GM21723 (cell line): ENCODE measurements around the gene KCNMA1.

Experiments used
- ATAC-seq: cut with Tn5 transposase; IDR thresholded peaks from one replicate; pipeline ENCODE4 v1.9.1; 2021; ENCODE audit warnings: mild to moderate bottlenecking, moderate library complexity; ENCODE audit not compliant: unreplicated experiment

Gene KCNMA1

DNA sequence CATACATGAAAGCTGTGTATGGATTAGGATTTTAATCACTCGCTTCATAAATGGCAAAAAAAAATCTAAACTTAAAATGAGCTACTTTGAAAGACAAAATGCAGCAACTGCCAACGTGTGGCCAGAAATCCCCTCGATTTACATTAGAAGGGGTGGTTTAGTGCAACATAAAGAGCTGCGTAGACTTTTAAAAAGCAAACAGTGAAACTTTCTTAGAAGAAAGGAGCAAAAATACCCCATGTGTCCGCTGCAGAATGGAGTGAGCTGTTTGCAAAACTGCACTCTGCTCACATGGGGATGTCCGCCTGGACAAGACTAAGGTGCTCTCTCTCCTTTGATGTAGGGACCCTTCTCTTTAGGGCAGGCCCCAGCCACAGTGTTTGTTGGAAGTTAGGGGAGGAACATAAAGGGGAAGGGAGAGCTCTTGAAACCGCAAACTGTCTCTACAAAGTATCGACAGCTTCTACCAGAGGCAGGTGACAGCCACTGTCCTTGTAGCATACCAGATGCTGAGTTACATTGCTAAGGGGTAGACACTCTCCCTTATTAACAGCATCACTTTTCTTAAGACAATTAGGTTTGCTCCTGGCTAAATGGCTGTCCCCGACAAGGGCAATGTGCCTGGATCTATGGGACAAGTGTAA lies 528.1 kb downstream of the KCNMA1 start:
- no peak for ATAC-seq

DNA sequence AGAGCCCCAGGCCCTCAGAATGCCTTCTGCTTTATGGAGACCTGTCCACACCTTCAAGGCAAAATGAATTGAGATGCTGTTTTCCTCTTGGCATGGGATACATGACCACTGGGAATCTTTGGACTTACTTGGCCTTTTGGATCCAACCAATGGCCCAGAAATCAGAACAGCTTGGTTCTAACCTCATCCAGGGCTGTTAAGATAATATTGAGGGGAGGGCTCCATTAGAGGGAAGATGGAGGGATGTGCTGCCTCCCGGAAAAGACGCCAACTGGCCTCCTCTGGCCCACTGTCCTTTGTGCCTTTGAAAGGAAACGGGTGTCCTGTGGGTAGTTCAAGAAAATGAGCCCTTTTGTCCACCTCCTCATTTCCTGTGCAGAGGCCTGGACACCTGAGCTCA lies 530.9 kb downstream of the KCNMA1 start:
- ATAC-seq, result no peak

DNA sequence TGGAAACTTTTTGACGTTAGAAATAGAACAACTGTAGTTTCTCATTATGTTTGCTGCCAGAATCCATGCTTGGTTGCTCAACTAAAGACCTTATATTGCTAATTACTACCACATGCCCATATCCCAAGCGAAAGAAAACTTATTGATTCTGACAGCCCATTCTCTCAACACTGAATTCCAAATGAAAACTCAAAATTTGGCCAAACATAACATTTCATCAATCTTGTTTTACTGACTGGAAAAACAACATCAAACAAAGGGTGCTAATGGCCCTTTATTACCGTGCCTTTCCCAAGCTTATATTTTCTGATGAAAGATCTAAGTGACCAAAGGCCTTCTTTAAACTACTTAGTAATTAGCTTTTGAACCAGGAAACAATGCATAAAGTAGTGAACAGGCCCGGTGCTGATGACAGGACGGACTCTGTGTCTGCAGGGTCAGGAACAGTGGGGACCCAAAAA lies 531.8 kb downstream of the KCNMA1 start:
- ATAC-seq, result no peak

DNA sequence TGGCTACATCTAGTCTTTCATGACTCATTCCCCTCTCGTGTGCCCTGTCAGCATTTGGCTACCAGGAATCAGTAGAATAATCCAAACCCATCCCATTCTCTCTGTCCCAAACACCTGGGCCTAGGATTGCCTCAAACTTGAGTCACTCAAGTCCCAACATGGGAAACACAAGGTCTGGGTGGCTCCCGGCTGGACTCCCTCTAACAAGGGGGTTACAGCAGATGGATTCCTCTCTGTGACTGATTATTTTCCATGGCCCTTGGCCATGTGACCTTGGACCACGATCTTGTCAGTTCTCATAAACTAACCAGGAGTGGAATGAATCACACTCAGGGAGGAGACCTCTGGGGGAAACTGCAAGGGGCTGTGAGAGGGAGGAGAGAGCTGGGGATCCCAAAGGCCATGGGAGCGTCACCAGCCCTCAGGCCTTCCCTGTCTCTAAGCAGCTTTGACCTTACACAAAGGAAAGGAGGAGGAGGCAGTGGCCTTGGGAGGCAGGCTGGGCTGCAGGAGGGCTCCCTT lies 533.1 kb downstream of the KCNMA1 start:
- no peak for ATAC-seq

DNA sequence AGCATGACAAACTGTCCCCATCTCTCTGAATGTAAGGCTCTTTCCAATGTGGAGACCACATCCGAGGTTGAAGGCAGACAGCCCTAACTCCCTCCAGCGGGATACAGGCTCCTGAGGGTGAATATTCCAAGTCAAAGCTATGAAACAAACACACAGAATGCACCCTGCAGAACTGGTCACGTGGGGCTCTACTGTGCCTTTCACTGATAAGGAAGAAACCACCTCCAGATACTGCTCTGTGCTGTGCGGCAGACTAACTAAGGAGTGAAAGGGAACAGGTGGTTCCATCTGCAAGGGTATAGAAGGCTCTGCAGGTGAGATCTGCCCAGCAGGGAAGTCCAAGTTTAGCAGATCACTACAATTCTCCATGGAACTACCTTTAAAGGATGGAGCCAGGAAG lies 534.4 kb downstream of the KCNMA1 start:
- no peak for ATAC-seq

DNA sequence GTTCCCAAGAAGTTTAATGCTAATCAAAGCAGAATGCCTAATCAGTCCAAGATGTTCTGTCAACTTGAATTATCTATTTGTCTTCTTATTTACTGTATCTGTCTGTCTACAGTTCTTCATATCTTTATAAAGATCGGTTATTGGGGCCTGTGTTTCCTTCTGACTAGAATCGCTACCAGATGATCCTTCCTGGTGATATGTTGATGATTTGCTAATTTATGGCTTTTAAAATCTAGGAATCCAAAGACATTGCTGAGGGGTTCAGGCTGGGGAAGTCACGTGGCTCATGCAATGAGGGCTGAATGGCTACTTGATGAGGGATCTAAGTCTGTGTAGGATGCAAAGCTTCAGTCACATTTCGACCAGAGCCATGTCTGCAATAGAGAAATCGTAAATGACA lies 536.3 kb downstream of the KCNMA1 start:
- ATAC-seq, result no peak

DNA sequence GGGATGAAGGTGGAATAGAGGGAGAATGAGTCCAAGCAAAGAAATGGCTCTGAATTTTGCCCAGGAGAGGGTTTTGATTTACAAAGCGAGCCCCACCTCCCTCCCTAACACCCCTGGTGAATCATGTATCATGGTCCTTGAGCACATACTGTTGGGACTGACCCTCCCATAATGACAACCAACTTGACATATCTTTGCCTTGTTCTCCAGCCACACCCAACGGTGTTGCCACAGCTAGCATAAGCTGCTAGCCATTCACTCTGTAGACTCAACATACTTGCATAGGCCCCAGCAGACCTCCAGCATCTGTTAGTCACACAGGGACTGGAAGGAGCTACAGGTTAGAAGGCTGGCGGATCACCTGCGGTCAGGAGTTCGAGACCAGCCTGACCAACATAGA lies 538.5 kb downstream of the KCNMA1 start:
- ATAC-seq, result no peak

DNA sequence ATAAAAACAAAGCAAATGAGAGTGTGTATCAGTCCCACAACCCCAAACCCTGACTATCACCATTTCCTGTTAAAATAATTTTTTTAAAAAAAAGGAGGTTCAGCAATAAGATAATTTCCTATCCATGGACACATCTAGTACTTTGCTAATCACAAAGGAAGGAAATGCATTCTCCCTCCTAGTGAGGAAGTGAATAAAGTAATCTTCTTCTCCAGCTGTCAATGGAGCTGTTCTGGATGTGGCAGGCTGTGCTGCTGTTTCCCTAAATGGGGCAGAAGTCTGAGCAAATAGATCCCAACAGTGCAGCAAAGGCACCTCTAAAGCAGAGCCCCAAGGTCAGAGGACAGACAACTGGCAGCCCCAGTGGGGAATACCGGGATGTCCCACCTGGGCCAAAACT lies 540.0 kb downstream of the KCNMA1 start:
- no peak for ATAC-seq

DNA sequence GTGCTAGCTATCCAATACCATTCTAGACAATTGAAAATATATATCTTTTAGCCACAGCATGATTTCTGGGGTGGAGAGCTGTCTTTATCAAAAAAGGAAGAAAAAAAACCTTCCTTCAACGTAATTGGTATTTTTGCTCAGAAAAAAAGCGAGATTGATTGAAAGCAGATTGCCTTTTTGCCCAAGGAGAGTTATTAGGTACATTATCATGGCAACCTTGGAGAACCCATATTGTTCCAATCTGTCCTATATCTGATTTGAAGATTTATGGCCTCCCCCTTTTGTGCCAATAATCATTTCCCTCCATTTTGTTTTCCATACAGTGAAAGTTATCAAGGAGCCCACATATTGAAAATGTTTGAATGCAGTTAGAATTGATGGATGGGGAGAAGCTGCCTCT lies 544.5 kb downstream of the KCNMA1 start:
- ATAC-seq, result no peak

DNA sequence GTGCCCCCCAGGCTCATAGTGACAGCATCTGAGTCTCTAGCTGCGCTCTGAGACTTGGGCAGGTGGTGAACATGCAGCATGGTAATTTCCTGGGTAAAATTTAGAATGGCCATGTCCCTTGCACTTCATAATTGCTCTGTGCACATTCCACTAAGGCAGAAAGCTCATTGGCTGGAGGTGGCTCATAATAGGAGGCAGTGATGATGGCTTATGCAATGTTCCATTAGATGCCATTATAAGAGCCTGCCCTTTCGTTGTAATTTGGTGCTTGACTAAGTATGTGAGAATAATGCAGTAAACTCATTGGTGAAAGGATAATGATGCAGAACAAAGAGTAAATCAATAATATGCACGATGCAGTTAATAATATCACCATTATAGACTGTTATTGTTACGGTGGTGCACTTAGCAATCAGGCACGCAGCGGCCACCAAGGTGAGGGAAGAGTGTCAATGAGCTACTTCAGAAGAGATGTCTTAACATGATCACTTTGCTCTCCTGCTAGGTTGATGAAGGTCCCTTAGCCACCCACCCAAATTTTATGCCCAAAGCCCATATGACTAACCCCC lies 545.9 kb downstream of the KCNMA1 start:
- no peak for ATAC-seq

DNA sequence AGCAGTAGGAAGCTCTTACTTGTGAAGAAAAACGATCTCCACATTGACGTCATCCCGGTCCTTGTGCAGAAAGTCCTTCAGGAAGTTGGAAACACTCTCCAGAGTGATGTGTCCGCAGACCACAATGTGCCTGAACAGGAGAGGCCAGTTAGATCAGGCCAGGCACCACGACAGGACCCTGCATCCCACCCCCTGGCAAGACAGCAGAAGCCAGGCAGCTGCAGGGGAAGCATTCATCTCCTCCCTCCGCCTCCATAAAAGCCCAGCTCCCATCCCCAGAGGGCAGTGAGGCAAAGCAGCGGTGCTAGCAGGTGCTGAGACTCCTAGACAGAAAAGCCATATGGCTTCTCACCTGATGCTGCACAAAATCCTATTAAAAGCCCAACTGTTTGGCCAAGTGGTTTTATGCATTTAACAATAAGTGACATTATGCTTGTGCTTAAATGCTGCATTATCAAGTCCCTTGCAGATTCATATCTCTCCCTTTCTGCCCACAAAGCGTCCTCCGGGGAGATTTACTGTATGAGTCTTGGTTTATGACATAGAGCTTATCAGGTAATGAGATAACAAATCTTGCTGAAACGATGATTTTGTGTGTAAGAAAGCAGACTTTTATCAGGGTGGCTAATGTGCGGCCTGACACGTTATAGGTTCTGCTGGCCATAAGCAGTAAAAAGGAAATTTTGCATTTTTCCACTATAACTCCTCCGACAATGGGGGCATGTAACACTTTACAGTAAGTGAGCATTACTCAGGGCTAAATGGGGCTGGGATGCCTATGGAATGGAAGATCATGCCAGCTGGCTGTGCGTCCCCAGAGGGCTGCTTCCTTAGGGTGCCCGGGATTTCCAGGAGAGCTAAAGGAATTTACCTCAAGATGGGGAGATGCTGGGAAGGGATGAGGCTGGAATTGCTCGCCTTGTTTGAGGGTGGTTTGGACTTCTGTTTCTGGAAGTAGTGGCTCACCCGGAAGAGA lies 546.9 kb downstream of the KCNMA1 start:
- no peak for ATAC-seq

DNA sequence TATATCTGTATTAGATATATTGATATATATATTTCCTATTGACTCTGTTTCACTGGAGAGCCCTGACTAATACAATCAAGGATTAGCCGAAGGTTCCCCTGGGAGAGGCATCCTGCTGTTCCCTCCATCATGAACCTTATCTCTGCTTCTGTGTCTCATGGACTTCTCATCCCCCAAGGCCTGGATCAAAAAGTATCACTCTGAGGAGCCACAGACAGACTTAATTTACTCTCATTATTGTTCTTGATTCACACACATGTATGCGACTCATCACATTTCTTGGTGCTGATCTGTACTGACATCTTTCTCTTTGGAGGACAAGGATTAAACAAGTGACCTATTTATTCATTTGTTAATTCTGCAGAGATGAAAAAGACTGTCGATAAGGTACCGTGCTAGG lies 550.2 kb downstream of the KCNMA1 start:
- no peak for ATAC-seq

DNA sequence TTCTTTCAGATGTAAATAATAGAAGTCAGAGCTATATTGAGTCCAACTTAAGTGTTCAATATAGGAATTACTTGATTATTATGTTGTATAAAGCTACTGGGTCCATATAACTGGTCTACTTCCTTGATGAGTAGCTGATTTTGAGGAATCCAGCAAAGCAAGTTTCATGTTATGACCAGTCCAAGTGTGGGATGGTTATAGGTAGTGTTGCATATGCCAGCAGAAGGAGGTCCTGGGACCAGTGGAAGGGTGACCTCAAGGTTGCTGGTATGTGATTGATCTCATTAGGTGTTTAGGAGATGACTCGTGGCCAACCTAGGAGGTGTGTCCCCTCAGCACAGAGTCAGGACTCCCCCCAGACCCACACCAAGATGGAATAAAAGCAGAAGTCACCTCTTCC lies 551.5 kb downstream of the KCNMA1 start:
- no peak for ATAC-seq

DNA sequence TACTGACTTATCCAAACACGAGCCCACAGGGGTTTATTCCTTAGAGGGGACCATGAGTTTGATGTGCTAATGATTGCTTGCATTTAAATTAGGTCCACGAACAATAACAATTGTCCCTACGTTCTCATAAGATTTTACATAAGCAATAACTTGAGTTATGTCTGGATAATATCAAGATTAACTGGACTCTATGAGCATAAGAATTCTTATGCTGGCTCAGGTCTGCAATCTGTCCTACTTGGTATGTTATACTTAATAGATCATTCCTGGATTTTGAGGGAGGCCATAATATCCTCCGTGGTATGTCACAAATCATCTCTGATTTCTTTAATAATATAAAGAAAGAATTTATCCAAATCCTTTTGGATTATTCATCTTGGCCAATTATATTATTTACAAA lies 552.3 kb downstream of the KCNMA1 start:
- ATAC-seq, result no peak

DNA sequence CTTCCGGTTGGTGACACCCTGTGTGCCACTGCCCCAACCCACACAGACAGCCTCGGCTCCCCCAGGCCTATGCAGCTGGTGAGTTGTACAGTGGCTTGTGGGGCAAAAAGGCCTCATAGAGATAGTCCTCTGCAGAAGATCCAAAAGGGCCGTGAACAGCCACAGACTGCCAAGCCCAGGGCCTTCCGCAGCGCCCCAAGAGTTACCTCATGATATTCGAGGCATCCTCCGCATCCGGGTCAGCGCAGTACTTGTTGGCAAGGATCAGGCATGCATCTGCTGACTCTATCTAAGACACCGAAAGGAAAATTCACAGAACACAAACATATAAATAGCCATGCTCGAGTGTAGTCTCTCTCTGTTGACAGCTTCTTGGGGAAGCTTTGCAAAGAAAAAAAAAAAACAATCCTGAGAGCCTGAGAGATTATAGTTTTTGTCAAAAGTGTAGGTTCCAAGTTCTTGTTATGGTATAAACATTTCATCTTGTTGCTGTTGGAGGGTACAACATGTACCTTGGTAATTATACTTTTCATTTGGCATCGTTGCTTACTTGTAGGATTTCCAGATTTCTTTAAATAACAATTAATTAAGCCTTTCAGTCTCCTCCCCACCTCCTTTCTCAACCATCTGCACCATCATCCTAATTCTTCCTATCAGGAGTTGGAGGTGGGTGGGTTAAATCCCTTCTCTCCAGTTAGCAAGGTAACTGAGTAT lies 553.0 kb downstream of the KCNMA1 start:
- ATAC-seq, result no peak

DNA sequence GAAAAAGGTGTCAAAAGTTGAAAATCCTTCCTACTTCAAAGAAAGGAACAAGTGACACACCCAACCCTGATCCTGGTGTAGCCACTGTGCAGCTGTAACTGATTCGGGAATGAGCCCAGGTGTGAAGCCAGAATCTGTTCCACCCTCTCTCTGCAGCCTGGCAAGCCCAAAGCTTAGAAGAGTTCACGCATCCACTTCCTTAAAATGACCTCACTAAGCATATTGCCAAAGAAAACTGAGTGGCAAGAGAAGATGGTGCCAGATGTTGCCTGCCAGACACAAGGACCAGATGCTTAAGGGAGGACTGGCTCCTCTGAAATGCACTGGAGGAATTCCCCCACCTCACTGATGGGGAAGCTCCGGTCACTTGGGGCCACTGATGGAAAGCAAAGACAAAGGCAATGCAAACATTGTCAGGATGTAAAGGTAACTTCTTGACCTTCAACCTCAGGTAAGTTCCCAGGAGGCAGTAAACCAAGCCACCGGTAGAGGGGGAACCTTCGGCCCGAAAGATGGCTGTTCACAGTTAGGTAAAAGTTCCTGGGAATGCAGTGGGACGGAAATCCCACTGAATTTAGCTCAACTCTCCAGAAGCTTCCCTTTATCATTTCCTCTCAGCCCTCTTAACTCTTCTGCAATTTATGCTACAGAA lies 554.9 kb downstream of the KCNMA1 start:
- ATAC-seq, result no peak

DNA sequence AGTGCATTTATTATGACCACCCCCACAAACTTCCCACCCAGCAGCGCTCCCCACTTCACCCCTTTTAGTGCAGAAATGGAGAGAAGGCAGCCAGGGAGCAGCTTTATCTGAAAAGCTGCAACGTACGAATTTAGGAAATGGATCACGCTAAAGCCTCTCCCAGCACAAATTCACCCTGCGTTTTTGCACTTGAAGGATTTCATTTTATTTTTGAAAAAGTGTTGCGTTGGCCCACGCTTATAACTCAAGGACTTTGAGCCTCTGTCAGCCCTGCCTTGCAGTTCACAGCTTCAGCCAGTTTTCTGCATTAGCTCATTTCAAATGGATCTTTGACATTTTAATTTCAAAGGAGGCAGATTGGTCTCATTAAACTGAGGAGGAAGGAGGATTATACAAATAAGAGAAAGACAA lies 556.1 kb downstream of the KCNMA1 start:
- no peak for ATAC-seq

DNA sequence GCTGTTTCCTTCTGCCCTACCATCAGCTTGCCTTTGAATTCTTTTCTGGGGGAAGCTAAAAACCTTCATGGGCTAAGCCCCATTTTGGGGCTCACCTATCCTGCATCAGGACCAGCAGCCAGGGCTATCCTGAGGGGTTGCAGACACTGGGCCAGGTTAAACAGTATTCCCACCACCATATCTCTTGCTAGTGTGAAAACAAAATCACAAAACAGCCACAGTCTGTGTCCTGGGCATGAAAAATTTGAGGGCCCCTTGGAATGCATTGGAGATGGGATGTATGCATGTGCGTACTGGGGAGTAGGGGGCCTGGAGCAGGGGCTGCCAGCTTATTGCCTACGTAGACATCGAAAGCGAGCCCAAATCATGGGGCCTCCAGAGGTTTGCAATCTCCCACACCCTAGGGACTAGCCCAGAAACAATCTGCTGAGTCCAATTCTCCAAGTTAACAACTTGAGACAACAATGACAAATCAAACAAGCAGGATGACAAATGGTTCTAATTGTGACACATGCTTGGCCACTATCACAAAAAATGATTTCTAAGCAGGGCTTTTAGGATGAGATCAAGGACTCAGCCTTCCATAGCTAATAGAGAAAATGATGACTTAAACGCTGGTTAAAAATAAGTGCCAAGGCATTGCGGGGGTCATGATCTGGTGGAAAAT lies 557.1 kb downstream of the KCNMA1 start:
- no peak for ATAC-seq

DNA sequence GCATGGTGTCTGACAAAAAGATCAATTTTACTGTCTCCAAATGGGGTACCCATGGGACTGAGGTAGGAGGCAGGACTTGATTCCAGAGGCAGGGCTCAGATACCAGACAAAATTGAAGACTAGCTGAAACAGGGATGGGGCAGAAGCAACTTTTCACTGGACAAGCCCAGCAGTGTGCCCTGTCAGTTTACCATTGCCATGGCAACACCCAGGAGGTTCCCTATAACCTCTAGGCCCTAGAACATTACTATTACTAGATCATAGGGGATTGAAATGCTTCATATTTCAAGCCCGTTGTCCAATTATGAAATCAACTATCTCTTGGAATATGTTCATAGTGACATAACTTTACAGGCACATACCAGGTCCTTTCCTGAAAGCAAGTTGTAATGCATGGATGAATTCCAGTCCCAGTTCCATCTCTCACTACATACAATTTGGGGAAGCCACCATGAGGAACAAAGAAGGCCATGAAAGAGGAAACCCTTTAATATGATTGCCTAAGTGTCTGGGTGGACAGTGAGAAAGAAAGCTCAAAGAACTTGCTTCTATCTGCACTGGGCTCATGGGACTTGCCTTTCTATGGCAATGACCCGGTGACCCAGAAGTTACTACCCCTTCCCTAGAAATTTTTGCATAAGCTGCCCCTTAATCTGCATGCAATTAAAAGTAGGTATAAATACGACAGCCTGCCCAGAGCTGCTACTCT lies 557.9 kb downstream of the KCNMA1 start:
- ATAC-seq, result no peak
